Retinal pigment epithelial cell (primary cell): ENCODE data around the gene PER2.

ENCODE experiments used
- DNase-seq: peaks from one replicate; pipeline ENCODE4 v3.0.0-alpha.2; 2010; ENCODE audit warnings: low read depth
- H3K4me3 ChIP-seq: 2 replicates; pipeline ENCODE4 v1.5.1; 2011; ENCODE audit warnings: mild to moderate bottlenecking, low read length, control low read depth, moderate library complexity
- CTCF ChIP-seq: conservative IDR thresholded peaks from 2 replicates; pipeline ENCODE4 v1.5.1; 2011; ENCODE audit warnings: low read depth, low read length, control low read depth, inconsistent platforms

The PER2 gene

GRCh38 chr2:238308177-238308576, 19.8 kb upstream of the PER2 start:
- no peak overlapping the region for H3K4me3 ChIP-seq
- TF ChIP-seq CTCF, result peak; percentile 40
- no peak for DNase-seq

GRCh38 chr2:238306672-238306998, 18.2 kb upstream of the PER2 start:
- no peak for TF ChIP-seq CTCF
- no peak overlapping the region for H3K4me3 ChIP-seq
- DNase-seq, result no peak

- no peak for TF ChIP-seq CTCF
- H3K4me3 ChIP-seq, result no peak overlapping the region
- DNase-seq, result no peak
Measured at GRCh38 chr2:238305965-238306671, 17.7 kb upstream of the PER2 start.

- DNase-seq, result no peak
- peak; percentile 30 for TF ChIP-seq CTCF
- H3K4me3 ChIP-seq, result no peak overlapping the region
Measured at GRCh38 chr2:238305092-238305862, 16.9 kb upstream of the PER2 start.

GRCh38 chr2:238304116-238304515, 15.7 kb upstream of the PER2 start:
- no peak overlapping the region for H3K4me3 ChIP-seq
- no peak for TF ChIP-seq CTCF
- no peak for DNase-seq

- no peak for TF ChIP-seq CTCF
- DNase-seq, result no peak
- H3K4me3 ChIP-seq, result no peak overlapping the region
Measured at GRCh38 chr2:238302751-238303150, 14.3 kb upstream of the PER2 start.

- DNase-seq, result no peak
- no peak for TF ChIP-seq CTCF
- no peak overlapping the region for H3K4me3 ChIP-seq
Measured at GRCh38 chr2:238302087-238302486, 13.7 kb upstream of the PER2 start.
